H1 (cell line): ENCODE data around the gene ASB4. TPM values are rescaled to one million over a fixed set of nuclear protein-coding genes. Genes with fewer than 3 reads are reported as not detected.

Experiments
- CTBP2 ChIP-seq: IDR thresholded peaks from 2 replicates; pipeline ENCODE4 v1.7.0; 2011; ENCODE audit warnings: borderline replicate concordance, mild to moderate bottlenecking, moderate library complexity, mixed read lengths, low read length; ENCODE audit not compliant: insufficient read depth, insufficient read length
- FOSL1 ChIP-seq: IDR thresholded peaks from 2 replicates; pipeline ENCODE4 v1.6.1; 2011; ENCODE audit warnings: mild to moderate bottlenecking, low read depth, low read length, moderate library complexity; ENCODE audit not compliant: insufficient read depth
- polyA plus RNA-seq, 7 experiments: library from polyadenylated mRNA; depleted of rRNA in 3 of 7; stranded (reverse) in 5 of 7; unstranded in 2 of 7; fragments of >200 nt in 5 of 7; fragments of 200-250 nt in 2 of 7; gene quantifications; 1 replicate in 5 of 7; 2 replicates in 1 of 7; 4 replicates in 1 of 7; pipeline versions ENCODE4 v1.2.1 to v1.2.3, GENCODE V29; 2011 to 2013; ENCODE audit warnings: missing spikeins in 2 of 7, mixed read lengths in 2 of 7
- total RNA-seq: library from RNA; stranded (reverse); fragmentation: NEBNext Ultra II Directional; extraction: Animal tissue kit (Norgen Biotek cat#: 25700); gene quantifications from 2 replicates; pipeline ENCODE4 v1.2.1, GENCODE V29; 2021
- TF ChIP-seq, protein P1 (sequence below): fragments of 300-600 bp; sonication (generic); IDR thresholded peaks from 2 replicates; pipeline ENCODE4 v1.7.1; 2012; ENCODE audit warnings: low read length, moderate library complexity, mild to moderate bottlenecking, inconsistent platforms; ENCODE audit not compliant: insufficient replicate concordance

Gene ASB4
- total and polyA plus RNA-seq, 2 of the 8 experiments (the other 6 are each of a cell fraction or from before 2014, with no cell fraction given) = not detected

- TF ChIP-seq, protein P1, sequence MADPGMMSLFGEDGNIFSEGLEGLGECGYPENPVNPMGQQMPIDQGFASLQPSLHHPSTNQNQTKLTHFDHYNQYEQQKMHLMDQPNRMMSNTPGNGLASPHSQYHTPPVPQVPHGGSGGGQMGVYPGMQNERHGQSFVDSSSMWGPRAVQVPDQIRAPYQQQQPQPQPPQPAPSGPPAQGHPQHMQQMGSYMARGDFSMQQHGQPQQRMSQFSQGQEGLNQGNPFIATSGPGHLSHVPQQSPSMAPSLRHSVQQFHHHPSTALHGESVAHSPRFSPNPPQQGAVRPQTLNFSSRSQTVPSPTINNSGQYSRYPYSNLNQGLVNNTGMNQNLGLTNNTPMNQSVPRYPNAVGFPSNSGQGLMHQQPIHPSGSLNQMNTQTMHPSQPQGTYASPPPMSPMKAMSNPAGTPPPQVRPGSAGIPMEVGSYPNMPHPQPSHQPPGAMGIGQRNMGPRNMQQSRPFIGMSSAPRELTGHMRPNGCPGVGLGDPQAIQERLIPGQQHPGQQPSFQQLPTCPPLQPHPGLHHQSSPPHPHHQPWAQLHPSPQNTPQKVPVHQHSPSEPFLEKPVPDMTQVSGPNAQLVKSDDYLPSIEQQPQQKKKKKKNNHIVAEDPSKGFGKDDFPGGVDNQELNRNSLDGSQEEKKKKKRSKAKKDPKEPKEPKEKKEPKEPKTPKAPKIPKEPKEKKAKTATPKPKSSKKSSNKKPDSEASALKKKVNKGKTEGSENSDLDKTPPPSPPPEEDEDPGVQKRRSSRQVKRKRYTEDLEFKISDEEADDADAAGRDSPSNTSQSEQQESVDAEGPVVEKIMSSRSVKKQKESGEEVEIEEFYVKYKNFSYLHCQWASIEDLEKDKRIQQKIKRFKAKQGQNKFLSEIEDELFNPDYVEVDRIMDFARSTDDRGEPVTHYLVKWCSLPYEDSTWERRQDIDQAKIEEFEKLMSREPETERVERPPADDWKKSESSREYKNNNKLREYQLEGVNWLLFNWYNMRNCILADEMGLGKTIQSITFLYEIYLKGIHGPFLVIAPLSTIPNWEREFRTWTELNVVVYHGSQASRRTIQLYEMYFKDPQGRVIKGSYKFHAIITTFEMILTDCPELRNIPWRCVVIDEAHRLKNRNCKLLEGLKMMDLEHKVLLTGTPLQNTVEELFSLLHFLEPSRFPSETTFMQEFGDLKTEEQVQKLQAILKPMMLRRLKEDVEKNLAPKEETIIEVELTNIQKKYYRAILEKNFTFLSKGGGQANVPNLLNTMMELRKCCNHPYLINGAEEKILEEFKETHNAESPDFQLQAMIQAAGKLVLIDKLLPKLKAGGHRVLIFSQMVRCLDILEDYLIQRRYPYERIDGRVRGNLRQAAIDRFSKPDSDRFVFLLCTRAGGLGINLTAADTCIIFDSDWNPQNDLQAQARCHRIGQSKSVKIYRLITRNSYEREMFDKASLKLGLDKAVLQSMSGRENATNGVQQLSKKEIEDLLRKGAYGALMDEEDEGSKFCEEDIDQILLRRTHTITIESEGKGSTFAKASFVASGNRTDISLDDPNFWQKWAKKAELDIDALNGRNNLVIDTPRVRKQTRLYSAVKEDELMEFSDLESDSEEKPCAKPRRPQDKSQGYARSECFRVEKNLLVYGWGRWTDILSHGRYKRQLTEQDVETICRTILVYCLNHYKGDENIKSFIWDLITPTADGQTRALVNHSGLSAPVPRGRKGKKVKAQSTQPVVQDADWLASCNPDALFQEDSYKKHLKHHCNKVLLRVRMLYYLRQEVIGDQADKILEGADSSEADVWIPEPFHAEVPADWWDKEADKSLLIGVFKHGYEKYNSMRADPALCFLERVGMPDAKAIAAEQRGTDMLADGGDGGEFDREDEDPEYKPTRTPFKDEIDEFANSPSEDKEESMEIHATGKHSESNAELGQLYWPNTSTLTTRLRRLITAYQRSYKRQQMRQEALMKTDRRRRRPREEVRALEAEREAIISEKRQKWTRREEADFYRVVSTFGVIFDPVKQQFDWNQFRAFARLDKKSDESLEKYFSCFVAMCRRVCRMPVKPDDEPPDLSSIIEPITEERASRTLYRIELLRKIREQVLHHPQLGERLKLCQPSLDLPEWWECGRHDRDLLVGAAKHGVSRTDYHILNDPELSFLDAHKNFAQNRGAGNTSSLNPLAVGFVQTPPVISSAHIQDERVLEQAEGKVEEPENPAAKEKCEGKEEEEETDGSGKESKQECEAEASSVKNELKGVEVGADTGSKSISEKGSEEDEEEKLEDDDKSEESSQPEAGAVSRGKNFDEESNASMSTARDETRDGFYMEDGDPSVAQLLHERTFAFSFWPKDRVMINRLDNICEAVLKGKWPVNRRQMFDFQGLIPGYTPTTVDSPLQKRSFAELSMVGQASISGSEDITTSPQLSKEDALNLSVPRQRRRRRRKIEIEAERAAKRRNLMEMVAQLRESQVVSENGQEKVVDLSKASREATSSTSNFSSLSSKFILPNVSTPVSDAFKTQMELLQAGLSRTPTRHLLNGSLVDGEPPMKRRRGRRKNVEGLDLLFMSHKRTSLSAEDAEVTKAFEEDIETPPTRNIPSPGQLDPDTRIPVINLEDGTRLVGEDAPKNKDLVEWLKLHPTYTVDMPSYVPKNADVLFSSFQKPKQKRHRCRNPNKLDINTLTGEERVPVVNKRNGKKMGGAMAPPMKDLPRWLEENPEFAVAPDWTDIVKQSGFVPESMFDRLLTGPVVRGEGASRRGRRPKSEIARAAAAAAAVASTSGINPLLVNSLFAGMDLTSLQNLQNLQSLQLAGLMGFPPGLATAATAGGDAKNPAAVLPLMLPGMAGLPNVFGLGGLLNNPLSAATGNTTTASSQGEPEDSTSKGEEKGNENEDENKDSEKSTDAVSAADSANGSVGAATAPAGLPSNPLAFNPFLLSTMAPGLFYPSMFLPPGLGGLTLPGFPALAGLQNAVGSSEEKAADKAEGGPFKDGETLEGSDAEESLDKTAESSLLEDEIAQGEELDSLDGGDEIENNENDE = no peak
- no peak for TF ChIP-seq FOSL1
- TF ChIP-seq CTBP2 = no peak
Measured at GRCh38 chr7:95535662-95536061, 49.9 kb downstream of the ASB4 start (continued).
